Left renal pelvis (tissue), 4 donors: Measurements from ENCODE around the gene CMTR2. TPM values are rescaled to one million over a fixed set of nuclear protein-coding genes. Genes with fewer than 3 reads are reported as not detected.

ENCODE experiments used
- DNase-seq, 4 donors: peaks; one replicate each; pipeline ENCODE4 v3.0.0-alpha.2; 2013; ENCODE audit warnings: low read depth in 4 of 4, low spot score in 3 of 4
- polyA plus RNA-seq, 4 donors: library from polyadenylated mRNA; unstranded; fragments of 120-200 nt; gene quantifications; one replicate each; pipeline ENCODE4 v1.2.1, GENCODE V29; 2013; ENCODE audit not compliant: insufficient read length in 4 of 4

CMTR2 gene
- polyA plus RNA-seq, 4 donors, result 30.1 to 70.1 (median 47.7) TPM

DNA sequence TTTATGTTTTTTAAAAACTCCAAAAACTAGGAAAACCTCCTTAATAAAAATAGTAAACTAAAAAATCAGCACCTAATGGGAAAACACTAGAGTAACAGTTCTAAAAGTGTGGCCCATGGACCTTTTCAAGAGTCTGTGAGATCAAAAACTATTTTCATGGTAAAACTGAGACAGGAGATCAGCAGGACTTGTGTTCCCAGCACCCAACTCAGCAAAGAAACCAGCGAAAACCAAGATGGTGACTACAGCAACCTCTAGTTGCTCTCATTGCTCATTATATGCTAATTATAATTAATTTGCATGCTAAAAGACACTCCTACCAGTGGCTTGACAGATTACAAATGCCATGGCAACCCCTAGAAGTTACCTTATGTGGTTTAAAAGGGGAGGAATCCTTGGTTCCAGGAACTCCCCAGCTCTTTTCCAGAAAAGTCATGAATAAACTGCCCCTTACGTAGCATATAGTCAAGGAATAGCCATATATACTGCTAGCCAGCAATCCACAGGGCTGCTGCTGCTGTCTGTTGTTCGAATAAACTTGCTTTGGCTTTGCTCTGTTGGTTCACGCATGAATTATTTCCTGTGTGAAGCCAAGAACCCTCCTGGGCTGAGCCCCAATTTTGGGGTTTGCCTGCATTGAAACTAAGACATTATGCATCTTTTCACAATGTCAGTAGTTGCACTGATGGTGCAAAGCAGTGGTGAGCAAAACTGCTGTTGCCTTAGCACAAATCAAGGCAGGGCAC is 12.4 kb downstream of the CMTR2 start:
- DNase-seq, result no peak

DNA sequence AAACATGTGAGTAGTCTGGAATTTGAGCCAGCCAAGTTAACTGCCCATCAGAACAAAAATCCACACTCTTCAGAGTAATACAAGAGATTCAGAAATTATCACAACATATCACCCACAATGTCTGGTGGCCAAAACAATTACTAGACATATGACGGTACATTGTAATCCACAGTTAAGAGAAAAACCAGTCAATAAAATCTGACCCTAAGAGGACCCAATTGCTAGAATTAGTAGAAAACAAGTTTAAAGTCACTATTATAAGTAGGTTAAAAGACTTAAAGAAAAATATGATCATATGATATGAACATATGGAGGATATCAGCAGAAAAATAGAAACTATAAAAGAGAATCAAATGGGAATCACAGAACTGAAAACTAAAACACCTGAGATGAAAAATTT is 15.8 kb downstream of the CMTR2 start:
- no peak for DNase-seq

DNA sequence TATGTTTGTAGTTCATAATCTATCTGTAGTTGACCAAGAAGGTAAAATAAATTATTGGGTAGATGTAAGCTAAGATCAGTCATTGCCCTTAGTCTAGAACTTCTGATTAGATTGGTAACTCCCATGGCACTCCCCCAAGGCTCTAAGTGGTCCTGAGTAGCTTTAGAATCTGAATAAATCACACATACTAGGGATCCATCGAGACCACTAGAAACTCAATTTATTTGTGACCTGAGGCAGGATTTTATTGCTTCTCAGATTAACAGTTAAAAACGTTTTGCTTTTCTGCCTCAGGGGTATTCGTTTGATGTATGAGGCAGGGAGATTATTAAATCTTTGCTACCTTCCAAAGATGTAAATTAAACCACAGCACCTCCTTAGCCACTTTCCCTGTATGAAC is 24.9 kb downstream of the CMTR2 start:
- no peak for DNase-seq

DNA sequence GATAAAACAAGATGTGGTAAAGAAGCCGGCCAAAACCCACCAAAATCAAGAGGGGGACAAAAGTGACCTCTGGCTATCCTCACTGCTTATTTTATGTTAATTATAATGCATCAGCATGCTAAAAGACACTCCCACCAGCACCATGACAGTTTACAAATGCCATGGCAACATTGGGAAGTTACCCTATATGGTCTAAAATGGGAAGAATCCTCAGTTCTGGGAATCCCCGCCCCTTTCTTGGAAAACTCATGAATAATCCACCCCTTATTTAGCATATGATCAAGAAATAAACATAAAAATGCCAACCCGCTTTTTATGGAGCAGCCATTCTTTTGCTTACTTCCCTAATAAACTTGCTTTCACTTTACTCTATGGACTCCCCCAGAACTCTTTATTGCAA is 25.6 kb downstream of the CMTR2 start:
- DNase-seq, result no peak

DNA sequence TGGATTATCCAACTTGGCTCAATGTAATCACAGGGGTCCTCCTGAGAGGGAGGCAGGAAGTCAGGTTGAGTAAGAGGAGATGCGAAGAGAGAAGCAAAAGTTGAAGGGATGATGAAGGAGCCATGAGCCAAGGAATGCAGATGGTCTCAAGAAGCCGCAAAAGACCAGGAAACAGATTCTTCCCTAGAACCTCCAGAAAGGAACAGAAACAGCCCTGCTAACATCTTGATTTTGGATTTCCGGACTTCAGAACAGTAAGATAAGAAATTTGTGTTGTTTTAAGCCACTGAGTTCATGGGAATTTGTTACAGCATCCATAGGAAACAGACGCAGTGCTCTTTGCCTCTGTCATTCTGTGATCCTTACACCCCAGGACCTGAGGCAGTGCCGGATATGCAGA is 26.8 kb downstream of the CMTR2 start:
- DNase-seq, result no peak

DNA sequence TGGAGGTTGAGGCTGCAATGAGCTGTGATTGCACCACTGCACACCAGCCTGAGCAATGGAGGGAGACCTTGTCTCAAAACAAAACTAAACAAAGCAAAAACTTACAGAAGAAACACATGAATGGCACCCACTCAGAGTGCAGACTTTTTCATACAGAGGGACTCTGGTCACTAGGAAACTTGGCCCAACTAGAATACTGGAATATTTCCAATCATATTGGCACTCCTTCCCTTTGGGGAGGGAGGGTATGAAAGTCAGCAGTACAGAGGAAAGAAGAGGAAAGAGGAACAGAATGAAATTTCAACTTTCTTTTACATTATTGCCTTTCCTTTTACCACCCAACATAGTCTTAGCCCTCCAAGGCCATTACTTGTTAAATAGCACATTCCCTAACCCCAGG is 28.2 kb downstream of the CMTR2 start:
- no peak for DNase-seq

DNA sequence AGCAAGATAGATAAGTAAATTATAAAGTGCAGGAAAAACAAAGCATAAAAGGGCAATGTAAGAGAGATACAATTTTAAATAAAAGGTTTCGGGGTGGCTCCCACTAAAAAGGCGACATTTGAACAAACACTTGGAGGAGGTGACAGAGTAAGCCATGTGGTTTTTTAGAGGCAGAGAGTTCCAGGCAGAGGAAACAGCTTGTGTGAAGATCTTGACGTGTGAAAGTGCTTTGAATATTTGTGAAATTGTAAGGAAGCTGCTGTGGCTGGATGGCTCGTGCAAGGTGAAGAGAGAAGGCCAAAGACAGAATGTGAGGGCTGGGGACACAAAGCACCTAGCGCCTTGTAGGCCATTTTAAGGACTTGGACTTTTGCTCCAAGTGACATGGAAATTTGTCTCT is 30.1 kb downstream of the CMTR2 start:
- no peak for DNase-seq

DNA sequence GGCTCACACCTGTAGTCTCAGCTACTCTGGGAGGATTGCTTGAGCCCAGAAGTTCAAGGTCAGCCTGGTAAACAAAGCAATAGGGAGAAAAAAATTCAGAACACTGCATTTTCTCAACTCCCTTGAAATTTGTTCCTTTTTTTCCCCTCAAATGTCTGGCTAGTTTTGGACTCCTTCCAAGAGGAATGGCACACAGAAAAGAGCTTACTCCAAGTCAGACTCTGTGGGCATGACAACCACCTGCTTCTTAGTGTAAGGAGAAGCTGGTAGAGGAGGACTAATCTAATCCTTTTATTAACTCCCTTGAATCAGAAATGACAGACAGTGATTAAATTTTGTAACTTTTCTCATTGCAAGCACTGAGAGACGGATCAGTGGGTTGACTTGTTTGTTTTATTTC is 30.8 kb downstream of the CMTR2 start:
- DNase-seq, result no peak

DNA sequence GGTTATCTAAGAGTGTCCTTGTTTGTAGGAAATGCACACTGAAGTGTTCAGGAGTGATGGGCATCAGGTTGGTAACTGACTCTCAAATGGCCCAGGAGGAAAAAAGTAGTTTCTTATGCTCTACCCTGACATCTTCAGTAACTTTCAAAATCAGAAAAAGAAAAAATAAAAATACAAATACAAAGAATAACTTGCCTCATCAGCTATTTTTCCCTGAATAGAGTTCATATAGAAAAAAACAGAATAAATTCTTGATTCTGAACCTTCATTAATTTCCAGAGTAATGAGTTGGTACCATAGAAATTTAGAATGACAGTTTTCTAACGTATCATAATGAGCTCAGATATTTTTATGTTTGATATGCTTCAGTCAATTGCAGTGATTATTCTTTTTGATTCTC is 31.4 kb downstream of the CMTR2 start:
- DNase-seq, result no peak

DNA sequence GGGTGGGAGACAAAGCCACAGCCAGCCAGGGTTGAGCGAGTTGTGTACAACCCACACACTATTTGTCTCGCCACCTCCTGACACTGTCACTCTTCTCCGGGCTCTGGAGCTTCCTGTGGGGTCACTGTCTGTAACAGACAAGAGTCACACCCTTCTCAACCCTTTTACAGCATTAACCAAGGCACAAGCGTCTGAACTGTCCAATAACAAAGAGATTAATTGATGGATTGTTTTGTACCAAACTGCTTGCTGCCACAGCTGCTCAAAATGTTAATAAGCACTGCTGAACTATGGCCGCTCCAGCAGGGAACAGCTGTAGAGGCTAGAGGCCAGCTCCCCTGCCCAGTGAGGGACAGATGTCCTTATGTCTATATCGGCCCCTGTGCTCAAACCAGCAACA is 33.5 kb downstream of the CMTR2 start:
- DNase-seq, result no peak

DNA sequence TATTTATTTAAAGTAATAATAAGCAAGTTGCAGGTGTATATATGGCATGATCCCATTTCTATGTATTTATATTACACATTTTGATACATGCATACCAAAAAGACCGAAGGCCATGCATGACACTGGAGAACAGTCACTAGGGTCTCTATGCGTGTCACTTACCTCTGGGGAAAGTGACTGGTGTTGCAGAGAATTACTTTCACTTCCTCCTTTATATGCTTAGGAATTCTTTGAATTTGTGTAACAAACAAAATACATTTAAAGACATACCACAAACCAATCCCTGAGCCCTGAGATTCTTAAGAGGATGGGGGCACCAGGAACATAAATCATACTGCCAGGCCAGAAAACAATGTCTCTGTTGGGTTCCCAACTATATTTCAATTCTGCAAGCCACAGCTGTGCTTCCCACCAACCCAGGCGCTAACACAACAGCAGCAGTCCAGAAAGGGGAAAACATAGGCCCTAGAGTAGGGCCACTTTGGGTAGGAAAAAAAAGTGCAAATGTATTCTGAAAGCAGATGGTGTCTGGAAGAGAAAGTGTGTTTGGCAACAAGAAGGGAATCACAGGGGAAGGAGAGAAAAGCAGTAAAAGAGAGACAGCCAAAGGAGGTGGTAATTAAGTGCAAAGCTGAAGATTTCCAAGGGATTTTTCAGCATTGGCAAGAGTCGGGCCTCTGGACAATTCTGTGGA is 34.2 kb downstream of the CMTR2 start:
- DNase-seq, result no peak

DNA sequence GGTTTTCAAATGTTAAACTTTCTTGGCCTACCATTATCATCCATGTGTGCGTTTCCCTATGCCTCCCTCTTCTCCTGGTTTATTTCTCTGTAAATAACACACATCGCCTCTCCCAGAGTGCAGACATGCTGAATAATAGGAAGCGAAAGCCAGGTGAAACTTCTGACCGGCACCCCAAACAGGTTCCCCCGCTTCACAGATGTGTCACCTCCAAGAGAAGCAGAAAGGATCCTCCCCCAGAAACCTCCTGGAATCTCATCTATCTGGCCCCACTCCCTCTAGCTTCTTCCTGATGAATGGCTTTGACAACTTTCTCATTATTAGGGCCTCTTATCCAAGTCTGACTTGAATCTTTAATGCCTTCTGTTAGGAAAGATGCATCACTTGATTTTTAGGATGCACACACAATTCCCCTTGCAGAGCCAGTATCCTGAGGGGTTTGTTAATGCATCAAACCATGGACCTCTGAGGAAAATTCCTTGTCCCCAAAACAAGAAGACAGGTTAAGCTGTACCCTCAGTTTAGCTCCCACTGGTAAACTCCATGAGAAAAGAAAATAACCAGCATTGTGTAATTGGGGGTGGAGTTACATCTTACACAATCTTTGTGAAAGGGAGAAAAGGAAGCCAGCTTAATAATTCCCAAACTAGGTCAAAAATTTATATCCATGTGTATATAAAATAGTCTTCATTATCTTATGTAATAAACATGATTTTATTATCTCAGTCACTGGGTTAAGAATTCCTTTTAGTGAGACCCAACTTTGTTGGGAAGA is 38.6 kb downstream of the CMTR2 start:
- no peak for DNase-seq

DNA sequence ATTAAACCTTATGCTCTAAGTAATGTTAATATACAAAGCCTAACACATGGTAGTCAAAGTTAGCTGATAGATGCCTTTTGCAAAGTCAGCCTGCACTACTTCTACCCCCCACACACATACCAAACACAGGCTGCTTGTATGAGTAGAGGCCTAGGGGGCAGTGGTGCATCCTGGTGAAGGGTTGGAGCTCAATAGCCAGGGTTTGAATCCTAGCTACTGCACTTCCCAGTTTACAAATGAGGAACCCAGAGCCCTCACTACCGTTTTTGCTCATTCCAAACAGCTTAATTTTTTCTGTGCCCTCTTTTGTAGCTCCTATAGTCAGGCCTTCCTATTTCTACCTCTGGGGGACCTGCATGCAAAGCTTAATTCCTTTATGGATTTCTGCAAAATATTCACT is 39.8 kb downstream of the CMTR2 start:
- no peak for DNase-seq

DNA sequence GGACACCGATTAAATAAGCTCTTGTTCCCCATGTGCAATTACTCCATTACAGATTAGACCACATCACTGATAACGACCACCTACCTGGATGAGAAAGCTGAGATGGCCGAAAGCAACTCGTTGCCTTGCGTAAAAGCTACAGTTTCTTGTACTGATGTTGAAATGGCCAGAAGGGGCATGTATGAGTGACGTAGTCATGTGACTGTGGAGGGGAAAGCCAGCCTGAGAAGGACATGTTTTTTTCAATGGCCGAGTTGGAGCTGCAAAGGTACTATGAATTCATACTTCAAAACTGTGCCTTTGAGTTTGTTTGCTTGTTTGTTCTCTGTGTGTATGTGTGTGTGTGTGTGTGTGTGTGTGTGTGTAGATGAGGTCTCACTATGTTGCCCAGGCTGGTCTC is 41.7 kb downstream of the CMTR2 start:
- no peak for DNase-seq

DNA sequence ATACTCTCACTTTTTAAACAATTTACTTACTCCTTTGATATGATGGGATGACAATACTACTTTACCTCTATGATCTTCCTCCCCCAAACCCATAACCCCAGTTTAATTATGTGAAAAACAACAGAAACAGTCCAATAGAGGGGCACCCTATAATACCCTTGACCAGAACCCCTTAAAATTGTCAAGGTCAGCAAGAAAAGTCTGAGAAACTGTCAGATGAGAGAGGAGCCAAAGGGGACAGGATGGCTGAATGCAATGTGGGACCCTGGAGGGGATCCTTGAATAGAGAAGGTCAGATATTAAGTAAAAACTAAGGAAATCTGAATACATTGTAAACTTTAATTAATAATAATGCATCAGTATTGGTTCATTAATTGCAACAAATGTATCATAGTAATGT is 42.9 kb downstream of the CMTR2 start:
- DNase-seq, result no peak

DNA sequence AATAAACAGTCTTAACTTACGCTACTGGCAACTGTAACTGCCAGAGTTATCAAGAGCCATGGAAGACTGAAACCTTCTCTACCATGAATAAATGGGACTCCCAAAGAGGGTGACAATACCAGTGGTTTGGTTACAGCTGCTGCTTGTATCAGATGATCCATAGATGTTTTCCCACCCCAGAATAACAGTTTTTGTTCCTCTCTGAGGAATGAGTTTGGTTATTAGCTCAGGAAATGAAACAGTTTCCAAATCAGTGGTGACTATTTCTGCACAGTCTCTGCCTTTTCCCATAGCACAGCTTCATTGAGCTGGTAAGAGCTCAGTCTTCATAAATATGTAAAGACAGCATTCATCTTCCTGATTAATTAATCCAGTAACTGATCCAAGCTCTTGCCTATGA is 44.7 kb downstream of the CMTR2 start:
- no peak for DNase-seq

DNA sequence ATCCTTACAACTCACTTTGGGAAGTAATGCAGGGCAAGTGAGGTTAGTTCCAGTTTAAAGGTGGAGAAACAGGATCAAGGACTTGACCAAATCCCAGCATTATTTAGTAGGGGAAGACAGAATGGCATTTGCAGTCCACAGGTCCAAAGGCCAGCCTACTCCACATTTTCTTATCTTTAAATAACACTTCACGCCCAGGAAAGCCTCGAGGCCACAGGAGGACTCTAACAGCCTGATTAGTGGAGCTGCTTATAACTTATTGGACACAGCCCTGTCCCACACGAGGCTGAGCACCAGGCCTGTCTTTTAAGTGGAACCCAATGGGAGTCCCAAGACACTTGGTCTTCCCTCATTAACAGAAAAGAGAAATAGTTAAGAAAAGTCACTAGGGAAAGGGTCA is 46.6 kb downstream of the CMTR2 start:
- DNase-seq, result no peak

DNA sequence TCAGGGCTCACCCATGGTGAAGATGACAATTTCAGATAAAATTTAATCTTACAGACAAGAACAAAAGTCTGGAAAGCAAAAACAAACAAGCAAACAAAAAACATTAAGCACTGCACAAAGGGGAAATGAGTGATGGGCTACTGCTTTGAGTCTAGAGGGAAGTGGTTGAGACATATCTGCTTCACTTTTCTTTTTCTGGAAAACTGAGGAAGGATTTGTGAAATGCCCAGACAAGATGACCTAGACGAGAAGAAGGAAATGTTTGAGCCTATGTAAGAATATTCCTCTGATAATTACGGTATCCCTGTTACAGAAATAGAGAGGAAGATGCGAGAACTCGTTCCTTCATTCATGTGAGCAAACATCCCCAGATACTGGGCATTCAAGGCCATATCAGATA is 47.2 kb downstream of the CMTR2 start:
- DNase-seq, result no peak
